HG02973 (cell line): ENCODE results near the gene KCNJ18.
"Not testable (repeated sequence)": the region's sequence is repeated elsewhere in the genome, so short reads cannot be mapped to it uniquely, and the experiment has no call there.

ENCODE experiments used
- ATAC-seq: cut with Tn5 transposase; IDR thresholded peaks from one replicate; pipeline ENCODE4 v1.9.1; 2021; ENCODE audit warnings: moderate library complexity; ENCODE audit not compliant: unreplicated experiment

KCNJ18 gene

GRCh38 chr17:21751111-21751510 lies 58.8 kb downstream of the KCNJ18 start:
- not testable (repeated sequence) for ATAC-seq
